H1 (cell line): ENCODE measurements around the gene SLC23A2. TPM values are rescaled to one million over a fixed set of nuclear protein-coding genes. Genes with fewer than 3 reads are reported as not detected.
A peak's percentile ranks its signal among the peaks of the same experiment; 100 is the strongest.

Source experiments
- CTCF ChIA-PET: fragments of 300-600 bp; sonication (Branson Sonifier 250); formaldehyde crosslinking; loops from one replicate; lab custom pipeline; 2021; ENCODE audit not compliant: partially characterized antibody; lab: Charles Lee
- POLR2A ChIA-PET: fragments of 300-600 bp; sonication (Branson Sonifier 250); formaldehyde crosslinking; loops from one replicate; lab custom pipeline; 2021; ENCODE audit warnings: inconsistent platforms; ENCODE audit not compliant: partially characterized antibody; lab: Charles Lee
- DNase-seq, 2 experiments: peaks; one replicate each; pipeline versions ENCODE4 v3.0.0 to v3.0.0-alpha.2; 2010 to 2022; ENCODE audit warnings: low spot score in 2 of 2, low read depth in 1 of 2, mixed read lengths in 1 of 2
- FAIRE-seq: peaks from 2 replicates; lab custom pipeline; 2011; peaks lifted over from hg19 to GRCh38; lab: Jason Lieb, UNC
- H2AFZ ChIP-seq: 2 replicates; pipeline ENCODE4 v1.8.1; 2012; ENCODE audit warnings: low read length, inconsistent platforms
- H2AK5ac ChIP-seq: 2 replicates; pipeline ENCODE4 v1.6.1; 2013; ENCODE audit warnings: low read depth, low read length
- H2BK120ac ChIP-seq: replicated peaks from 2 replicates; pipeline ENCODE3; 2013; ENCODE audit warnings: low read depth, low read length, inconsistent platforms
- H2BK12ac ChIP-seq: 2 replicates; pipeline ENCODE4 v1.6.1; 2013; ENCODE audit warnings: low read depth, low read length
- H2BK15ac ChIP-seq: 2 replicates; pipeline ENCODE4 v1.6.1; 2013; ENCODE audit warnings: low read length
- H2BK20ac ChIP-seq: 2 replicates; pipeline ENCODE4 v1.6.1; 2013; ENCODE audit warnings: low read length
- H2BK5ac ChIP-seq: 2 replicates; pipeline ENCODE4 v1.6.1; 2013; ENCODE audit warnings: low read depth, low read length
- H3K14ac ChIP-seq: 2 replicates; pipeline ENCODE4 v1.6.1; 2013; ENCODE audit warnings: inconsistent platforms; ENCODE audit not compliant: insufficient read length
- H3K18ac ChIP-seq: 2 replicates; pipeline ENCODE4 v1.6.1; 2013; ENCODE audit warnings: low read length; ENCODE audit errors: extremely low read depth
- H3K23ac ChIP-seq: 2 replicates; pipeline ENCODE4 v1.6.1; 2013; ENCODE audit warnings: inconsistent platforms; ENCODE audit not compliant: insufficient read length
- H3K23me2 ChIP-seq: 2 replicates; pipeline ENCODE4 v1.6.1; 2013; ENCODE audit warnings: low read depth, low read length
- H3K27ac ChIP-seq: 2 replicates; pipeline ENCODE4 v1.6.1; 2011; ENCODE audit warnings: low read depth, low read length, inconsistent platforms
- H3K27me3 ChIP-seq, 4 experiments: replicated peaks in 1 of 4; 1 replicate in 1 of 4; 2 replicates in 3 of 4; pipeline versions ENCODE4 v1.6.1 to v1.8.1; 2011 to 2013; ENCODE audit warnings: low read length in 3 of 4, mild to moderate bottlenecking in 3 of 4, inconsistent platforms in 2 of 4, mixed read lengths in 2 of 4, moderate library complexity in 1 of 4; ENCODE audit not compliant: control insufficient read depth in 3 of 4, insufficient read depth in 3 of 4; ENCODE audit errors: extremely low read depth in 1 of 4
- H3K36me3 ChIP-seq, 4 experiments: 2 replicates each; pipeline versions ENCODE4 v1.6.1 to v1.8.1; 2011 to 2013; ENCODE audit warnings: mild to moderate bottlenecking in 4 of 4, low read length in 3 of 4, moderate library complexity in 2 of 4, control low read depth in 1 of 4, inconsistent platforms in 1 of 4; ENCODE audit not compliant: insufficient read depth in 4 of 4, control insufficient read depth in 2 of 4
- H3K4ac ChIP-seq: replicated peaks from 2 replicates; pipeline ENCODE3; 2013; ENCODE audit warnings: low read length, low read depth, mixed read lengths, inconsistent platforms; ENCODE audit not compliant: insufficient read length
- H3K4me1 ChIP-seq, 4 experiments: replicated peaks in 1 of 4; 1 replicate in 1 of 4; 2 replicates in 3 of 4; pipeline versions ENCODE4 v1.6.1 to v1.8.1; 2011 to 2013; ENCODE audit warnings: low read length in 3 of 4, inconsistent platforms in 2 of 4, mixed read lengths in 1 of 4; ENCODE audit not compliant: insufficient read depth in 4 of 4, control insufficient read depth in 3 of 4
- H3K4me2 ChIP-seq, 2 experiments: 2 replicates each; pipeline versions ENCODE4 v1.6.1 to v1.8.1; 2011 to 2013; ENCODE audit warnings: low read depth in 2 of 2, low read length in 2 of 2, control low read depth in 1 of 2, inconsistent platforms in 1 of 2, mild to moderate bottlenecking in 1 of 2; ENCODE audit not compliant: insufficient read depth in 1 of 2
- H3K4me3 ChIP-seq, 4 experiments: fragments of 200-600, 300-600 bp in 1 of 4; sonication (generic), shearing (Covaris generic), sonication (Bioruptor Twin) in 1 of 4; 2 replicates each; pipeline versions ENCODE4 v1.5.1 to v1.8.1; 2011 to 2016; ENCODE audit warnings: low read length in 4 of 4, low read depth in 3 of 4, control low read depth in 2 of 4, inconsistent platforms in 2 of 4, mild to moderate bottlenecking in 2 of 4, mixed read lengths in 1 of 4, moderate library complexity in 1 of 4; ENCODE audit not compliant: insufficient read depth in 2 of 4; ENCODE audit errors: extremely low read depth in 1 of 4
- H3K56ac ChIP-seq: replicated peaks from 2 replicates; pipeline ENCODE3; 2013; ENCODE audit warnings: low read depth, mild to moderate bottlenecking, mixed read lengths, low read length, inconsistent platforms; ENCODE audit not compliant: insufficient read length
- H3K79me1 ChIP-seq: 2 replicates; pipeline ENCODE4 v1.6.1; 2013; ENCODE audit warnings: low read depth, low read length, control low read depth
- H3K79me2 ChIP-seq, 2 experiments: 2 replicates each; pipeline versions ENCODE4 v1.6.1 to v1.8.1; 2012 to 2013; ENCODE audit warnings: low read length in 2 of 2, mild to moderate bottlenecking in 2 of 2, inconsistent platforms in 1 of 2; ENCODE audit not compliant: insufficient read depth in 2 of 2, control insufficient read depth in 1 of 2
- H3K9ac ChIP-seq, 4 experiments: replicated peaks in 1 of 4; 1 replicate in 1 of 4; 2 replicates in 3 of 4; pipeline versions ENCODE4 v1.6.1 to v1.8.1; 2011 to 2013; ENCODE audit warnings: low read depth in 3 of 4, low read length in 3 of 4, control low read depth in 2 of 4, mild to moderate bottlenecking in 2 of 4, moderate library complexity in 2 of 4, inconsistent platforms in 1 of 4; ENCODE audit errors: extremely low read depth in 1 of 4
- H3K9me3 ChIP-seq, 2 experiments: 2 replicates each; pipeline versions ENCODE4 v1.6.1 to v1.8.1; 2012 to 2013; ENCODE audit warnings: mild to moderate bottlenecking in 2 of 2, moderate library complexity in 2 of 2, control low read depth in 1 of 2, inconsistent platforms in 1 of 2, low read depth in 1 of 2, low read length in 1 of 2, mixed read lengths in 1 of 2; ENCODE audit not compliant: insufficient read depth in 2 of 2
- H4K20me1 ChIP-seq, 2 experiments: replicated peaks in 1 of 2; 2 replicates each; pipeline versions ENCODE3 to v1.8.1; 2011 to 2013; ENCODE audit warnings: inconsistent platforms in 2 of 2, low read length in 2 of 2, mild to moderate bottlenecking in 1 of 2; ENCODE audit not compliant: insufficient read depth in 2 of 2, control insufficient read depth in 1 of 2
- H4K5ac ChIP-seq: 2 replicates; pipeline ENCODE4 v1.6.1; 2013; ENCODE audit warnings: low read length, low read depth, mixed read lengths, inconsistent platforms; ENCODE audit not compliant: insufficient read length
- H4K8ac ChIP-seq: 2 replicates; pipeline ENCODE4 v1.8.0; 2013; ENCODE audit warnings: mild to moderate bottlenecking, moderate library complexity, low read length, inconsistent platforms; ENCODE audit not compliant: insufficient read depth; ENCODE audit errors: extremely low read depth
- H4K91ac ChIP-seq: replicated peaks from 2 replicates; pipeline ENCODE3; 2013; ENCODE audit warnings: low read length, mixed read lengths, inconsistent platforms; ENCODE audit not compliant: insufficient read length
- CEBPB ChIP-seq: IDR thresholded peaks from 2 replicates; pipeline ENCODE4 v1.6.1; 2012; ENCODE audit warnings: low read depth, low read length
- CTBP2 ChIP-seq: IDR thresholded peaks from 2 replicates; pipeline ENCODE4 v1.7.0; 2011; ENCODE audit warnings: borderline replicate concordance, mild to moderate bottlenecking, moderate library complexity, mixed read lengths, low read length; ENCODE audit not compliant: insufficient read depth, insufficient read length
- JUN ChIP-seq: IDR thresholded peaks from 2 replicates; pipeline ENCODE4 v1.6.1; 2011; ENCODE audit warnings: low read depth, mild to moderate bottlenecking, improper control_type of control experiment, low read length
- JUND ChIP-seq: IDR thresholded peaks from 2 replicates; pipeline ENCODE4 v1.6.1; 2011; ENCODE audit warnings: mild to moderate bottlenecking, improper control_type of control experiment, low read length
- MAFK ChIP-seq: IDR thresholded peaks from 2 replicates; pipeline ENCODE4 v1.6.1; 2012; ENCODE audit warnings: low read depth, mild to moderate bottlenecking, improper control_type of control experiment, low read length
- PHF8 ChIP-seq: fragments of 200-600 bp; sonication (generic); conservative IDR thresholded peaks from 2 replicates; pipeline ENCODE4 v1.7.1; 2012; ENCODE audit warnings: low read depth, mild to moderate bottlenecking, inconsistent platforms, low read length, moderate library complexity
- SIRT6 ChIP-seq: IDR thresholded peaks from one replicate; pipeline ENCODE4 v1.7.1; 2012; ENCODE audit warnings: low read length, inconsistent platforms
- TEAD4 ChIP-seq: IDR thresholded peaks from 2 replicates; pipeline ENCODE4 v1.6.1; 2012; ENCODE audit warnings: low read depth, low read length, inconsistent platforms, mixed read lengths
- USF2 ChIP-seq: IDR thresholded peaks from 2 replicates; pipeline ENCODE4 v1.6.1; 2011; ENCODE audit warnings: low read length, improper control_type of control experiment
- WGBS, 2 experiments: shearing (Covaris generic) in 1 of 2; methylation state at CpG; one replicate each; pipeline versions ENCODE4 v1.1.6 to v1.1.7; 2013 to 2015; ENCODE audit warnings: low lambda C conversion rate in 2 of 2, mixed read lengths in 2 of 2, inconsistent platforms in 1 of 2, low coverage in 1 of 2, missing lambda C conversion rate in 1 of 2; ENCODE audit not compliant: insufficient replicate concordance in 2 of 2, insufficient coverage in 1 of 2, insufficient read length in 1 of 2; ENCODE audit errors: extremely low coverage in 1 of 2, missing lambda C conversion rate in 1 of 2; 5-methylcytosine and 5-hydroxymethylcytosine counted together
- polyA plus RNA-seq, 7 experiments: library from polyadenylated mRNA; depleted of rRNA in 3 of 7; stranded (reverse) in 5 of 7; unstranded in 2 of 7; fragments of >200 nt in 5 of 7; fragments of 200-250 nt in 2 of 7; gene quantifications; 1 replicate in 5 of 7; 2 replicates in 1 of 7; 4 replicates in 1 of 7; pipeline versions ENCODE4 v1.2.1 to v1.2.3, GENCODE V29; 2011 to 2013; ENCODE audit warnings: missing spikeins in 2 of 7, mixed read lengths in 2 of 7
- total RNA-seq: library from RNA; stranded (reverse); fragmentation: NEBNext Ultra II Directional; extraction: Animal tissue kit (Norgen Biotek cat#: 25700); gene quantifications from 2 replicates; pipeline ENCODE4 v1.2.1, GENCODE V29; 2021

Gene SLC23A2
- total and polyA plus RNA-seq, 2 of the 8 experiments (the other 6 are each of a cell fraction or from before 2014, with no cell fraction given) = 17.0 to 18.6 TPM

GRCh38 chr20:4999788-5000187 is 1.5 kb downstream of the SLC23A2 start:
- no peak overlapping the region for H2BK5ac ChIP-seq
- peaks cover 0 to 3% of the 10 kb centered on the region in 2 experiments for H4K20me1 ChIP-seq
- POLR2A ChIA-PET = interaction anchor here (0.5 to 1.2 kb wide), 3 partner anchors 13 to 65 kb away, joined by 3 to 5 read pairs (median 3); no protein-coding TSS in a partner anchor
- peak overlapping the region; percentile 81 to 93; a peak in 2 of 4 replicates for H3K4me2 ChIP-seq
- no peak overlapping the region for H3K9ac ChIP-seq
- peaks cover 7% of the 10 kb centered on the region; the same call in 1 of the 2 replicates for H3K79me1 ChIP-seq
- FAIRE-seq (no peak), DNase-seq (no peak)
- peak overlapping the region; percentile 75; the same call in 1 of the 2 replicates for H2AK5ac ChIP-seq
- H3K56ac ChIP-seq = no peak overlapping the region
- peaks cover 0 to 8% (median 2%) of the 10 kb centered on the region in 4 experiments; a peak in 5 of 7 replicates for H3K4me1 ChIP-seq
- no peak overlapping the region for H3K4ac ChIP-seq
- no peak overlapping the region for H4K5ac ChIP-seq
- no peak overlapping the region for H3K18ac ChIP-seq
- H3K23me2 ChIP-seq = peaks cover 11% of the 10 kb centered on the region
- H4K91ac ChIP-seq = no peak overlapping the region
- H2BK20ac ChIP-seq = no peak overlapping the region
- WGBS, 2 experiments = 87% methylated on average over 1 of the region's 1 CpG; no CpG with 5 or more reads in 1 of the 2 experiments
- H3K27ac ChIP-seq = no peak overlapping the region
- no peaks in the 10 kb centered on the region for H3K9me3 ChIP-seq
- no peak overlapping the region for H2AFZ ChIP-seq
- H3K36me3 ChIP-seq = no peaks in the 10 kb centered on the region
- no peaks in the 10 kb centered on the region for H3K27me3 ChIP-seq
- no peak overlapping the region for H2BK12ac ChIP-seq
- no peak overlapping the region for H3K14ac ChIP-seq
- CTCF ChIA-PET = interaction anchor here (0.9 to 1.8 kb wide), 5 partner anchors 10 to 101 kb away, joined by 3 to 6 read pairs (median 3); no protein-coding TSS in a partner anchor
- H3K4me3 ChIP-seq = peak overlapping the region in 1 of 4 experiments; percentile 90; a peak in 1 of 8 replicates
- H3K79me2 ChIP-seq = peaks cover 4 to 34% of the 10 kb centered on the region in 2 experiments; a peak in 3 of 4 replicates
- H4K8ac ChIP-seq = no peak overlapping the region
- no peak overlapping the region for H2BK120ac ChIP-seq
- TF ChIP-seq PHF8 (no peak), TEAD4 (no peak), CEBPB (no peak), JUND (no peak), CTBP2 (no peak), JUN (no peak), SIRT6 (no peak), USF2 (no peak), MAFK (no peak)
- no peak overlapping the region for H2BK15ac ChIP-seq
- no peak overlapping the region for H3K23ac ChIP-seq
